Stimulated activated CD4-positive, alpha-beta T cell treated with anti-CD3 and anti-CD28 coated beads, TNF-alpha, amount 100 ng/mL, for 4 hours (primary cell): Measurements from ENCODE around the gene CST9L.

Experiments
- DNase-seq, 3 experiments: peaks; one replicate each; pipeline ENCODE4 v3.0.0-alpha.2; 2020; ENCODE audit warnings: low read depth in 3 of 3

CST9L gene

DNA sequence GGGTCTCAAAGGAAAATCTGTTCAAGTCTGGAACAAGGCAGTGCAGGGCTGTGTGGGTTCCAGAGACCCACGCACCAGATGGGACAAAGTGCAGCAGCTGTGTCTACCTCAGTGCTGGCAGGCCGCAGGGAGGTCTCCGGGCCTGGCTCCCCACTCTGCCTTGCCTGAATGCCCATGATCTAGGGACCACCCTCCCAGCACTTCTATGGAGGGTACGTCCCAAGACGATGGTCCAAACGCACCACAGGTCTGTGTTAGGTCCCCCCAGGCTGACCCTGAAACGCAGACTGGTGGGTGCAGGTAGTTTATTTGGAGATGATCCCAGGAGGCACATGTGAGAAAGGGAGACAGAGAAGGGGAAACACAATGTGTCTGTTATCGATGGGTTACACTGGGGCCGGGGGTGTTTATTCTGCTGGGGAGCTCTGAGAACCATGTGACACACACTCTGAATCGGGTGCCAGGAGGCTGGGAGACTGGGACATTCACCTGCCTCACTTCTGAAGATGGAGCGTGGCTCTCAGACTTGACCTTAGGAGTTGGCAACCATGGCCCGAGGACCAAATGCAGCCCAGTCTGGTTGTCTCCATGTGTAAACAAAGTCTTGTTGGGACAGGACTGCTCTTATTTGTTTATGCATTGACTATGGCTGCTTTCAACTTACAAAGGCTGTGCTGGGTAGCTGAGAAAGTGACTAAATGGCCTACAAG lies 21.7 kb downstream of the CST9L start:
- DNase-seq, result no peak

DNA sequence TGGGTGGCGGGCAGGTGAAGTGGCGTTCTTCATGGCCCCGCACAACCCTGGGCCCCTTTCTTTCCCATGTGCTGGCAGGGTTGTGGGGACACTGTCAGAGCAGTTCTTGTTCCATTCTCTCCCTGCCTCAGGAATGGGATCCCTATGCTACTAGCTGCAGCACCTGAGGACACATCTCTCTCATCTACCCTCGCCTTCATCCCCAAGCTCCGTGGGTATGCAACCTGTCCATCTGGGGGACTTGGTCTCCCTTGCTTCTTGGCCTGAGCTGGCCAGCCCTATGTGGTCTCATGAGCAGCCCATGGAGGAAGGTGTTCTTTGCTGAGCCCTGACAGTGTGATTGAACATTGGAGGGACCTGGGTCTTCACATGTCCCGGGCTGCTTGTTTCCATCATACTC lies 24.2 kb downstream of the CST9L start:
- DNase-seq, result no peak

DNA sequence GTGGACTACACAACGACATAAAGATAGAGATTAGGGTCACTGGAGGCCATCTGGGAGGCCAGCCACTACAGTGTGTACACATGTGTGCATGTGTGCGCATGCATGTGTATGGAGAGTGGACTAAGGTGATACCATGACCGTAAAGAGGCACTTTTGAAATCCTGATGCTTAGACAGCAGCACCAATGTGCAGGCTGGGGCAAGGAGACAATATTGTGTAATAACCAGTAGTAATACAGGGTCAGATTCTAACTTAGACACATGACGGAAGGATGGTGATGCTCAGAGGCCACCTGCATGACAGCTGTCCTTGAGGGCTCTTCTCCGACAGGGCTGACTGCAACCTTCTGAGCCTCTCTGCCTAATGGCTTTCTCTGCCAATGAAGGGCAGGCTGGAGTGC lies 25.5 kb downstream of the CST9L start:
- no peak for DNase-seq

DNA sequence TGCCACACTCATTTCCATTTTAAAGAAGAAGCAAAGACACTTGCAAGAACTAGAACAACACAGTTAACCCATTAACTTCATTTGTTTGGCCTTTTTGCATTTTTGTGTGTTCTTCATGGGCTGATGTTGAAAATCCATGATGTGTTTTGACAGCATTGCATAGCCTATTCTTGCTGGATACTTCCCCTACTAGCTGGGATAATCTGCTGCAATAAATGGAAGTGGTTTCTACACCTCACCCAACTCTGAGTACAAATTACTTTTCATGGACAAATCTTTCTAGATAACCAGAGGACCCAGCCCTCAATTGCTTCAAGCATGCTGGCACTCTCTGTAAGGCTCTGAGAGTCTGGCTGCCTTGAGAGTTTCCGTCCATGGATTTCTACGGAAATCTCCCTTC lies 26.5 kb downstream of the CST9L start:
- DNase-seq, result no peak

DNA sequence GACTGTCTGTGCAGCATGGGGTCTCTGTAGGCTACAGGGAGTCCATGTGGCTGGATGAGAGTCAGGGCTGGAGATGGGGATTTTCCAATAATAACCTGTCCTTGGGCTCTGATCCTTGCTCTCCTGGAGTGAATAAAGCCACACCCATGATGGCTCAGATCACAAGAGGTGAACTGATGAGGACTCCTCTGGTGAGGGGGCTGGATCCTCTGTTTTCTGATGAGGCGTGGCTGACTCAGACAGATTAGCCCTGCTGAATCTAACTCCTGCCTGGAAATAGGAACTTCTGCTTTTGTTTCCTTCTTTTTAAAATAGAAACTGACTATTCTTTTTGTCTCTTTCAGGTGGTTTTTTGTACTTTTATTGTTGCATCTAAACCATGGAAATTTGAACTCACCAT lies 27.0 kb downstream of the CST9L start:
- DNase-seq, result no peak

DNA sequence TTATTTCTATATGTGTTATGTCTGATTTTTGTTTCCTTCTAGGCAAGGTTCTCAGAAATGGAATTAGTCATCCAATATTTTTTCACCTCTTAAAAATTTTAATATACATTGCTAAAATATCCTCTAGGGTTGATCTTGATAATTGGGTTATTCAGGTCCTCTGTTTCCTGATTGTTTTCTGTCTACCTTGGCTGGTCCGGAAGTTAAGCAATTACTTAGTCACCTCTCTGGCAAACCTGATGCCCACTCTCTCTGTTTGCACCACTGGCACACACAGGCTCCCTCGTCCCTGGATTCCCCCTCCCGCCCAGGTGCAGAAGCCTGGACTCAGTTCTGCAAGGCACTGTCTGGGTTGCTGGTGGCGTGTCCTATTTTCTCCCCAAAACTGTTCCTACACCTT lies 27.7 kb downstream of the CST9L start:
- DNase-seq, result no peak

DNA sequence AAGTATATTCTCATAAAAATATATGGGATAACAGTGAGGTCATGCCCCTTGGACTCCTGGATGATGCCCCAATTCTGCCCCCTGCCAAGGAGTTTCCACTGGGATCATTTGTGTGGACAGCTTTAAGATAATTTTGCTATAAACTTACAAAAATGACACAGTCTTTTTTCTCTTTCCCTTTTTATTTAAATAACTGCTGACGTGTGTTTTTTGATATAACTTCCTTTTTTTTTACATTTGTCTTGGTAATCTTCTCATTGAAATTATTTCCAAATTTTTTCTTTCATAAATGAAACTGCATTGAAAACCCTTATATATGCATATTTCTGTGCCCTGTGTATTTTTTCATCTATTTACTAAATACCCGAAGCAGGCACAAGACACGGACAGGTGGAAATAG lies 31.3 kb downstream of the CST9L start:
- no peak for DNase-seq

DNA sequence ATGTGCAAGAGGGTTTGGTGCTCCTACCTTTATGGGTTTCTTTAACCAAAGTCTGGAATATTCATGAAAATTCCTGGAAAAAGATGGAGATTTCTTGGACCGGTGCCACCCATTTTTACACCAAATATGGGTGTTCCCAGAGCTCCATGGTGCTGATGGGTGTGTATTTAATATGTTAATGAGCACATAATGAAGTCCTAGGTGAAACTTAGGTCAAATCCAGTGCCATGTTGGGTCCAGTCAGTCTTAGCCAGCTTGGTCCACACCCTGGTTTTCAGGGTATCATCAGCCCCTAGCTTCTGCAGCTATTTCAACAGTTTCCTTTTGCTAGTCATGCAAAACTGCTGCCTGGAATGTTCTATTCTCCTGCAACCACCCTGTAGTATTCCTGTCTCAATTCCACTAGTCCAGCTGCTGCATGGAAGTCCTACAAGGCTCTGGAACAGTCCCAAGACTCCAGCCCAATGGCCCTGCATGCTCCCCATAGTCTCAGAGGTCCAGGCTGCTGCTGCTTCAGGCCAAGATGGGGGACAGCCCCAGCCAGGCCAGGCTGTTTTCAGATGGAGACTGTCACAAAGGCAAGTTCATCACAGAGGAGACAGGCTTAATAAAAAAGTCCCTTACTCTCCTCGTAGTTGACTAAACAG lies 31.8 kb downstream of the CST9L start:
- no peak for DNase-seq

DNA sequence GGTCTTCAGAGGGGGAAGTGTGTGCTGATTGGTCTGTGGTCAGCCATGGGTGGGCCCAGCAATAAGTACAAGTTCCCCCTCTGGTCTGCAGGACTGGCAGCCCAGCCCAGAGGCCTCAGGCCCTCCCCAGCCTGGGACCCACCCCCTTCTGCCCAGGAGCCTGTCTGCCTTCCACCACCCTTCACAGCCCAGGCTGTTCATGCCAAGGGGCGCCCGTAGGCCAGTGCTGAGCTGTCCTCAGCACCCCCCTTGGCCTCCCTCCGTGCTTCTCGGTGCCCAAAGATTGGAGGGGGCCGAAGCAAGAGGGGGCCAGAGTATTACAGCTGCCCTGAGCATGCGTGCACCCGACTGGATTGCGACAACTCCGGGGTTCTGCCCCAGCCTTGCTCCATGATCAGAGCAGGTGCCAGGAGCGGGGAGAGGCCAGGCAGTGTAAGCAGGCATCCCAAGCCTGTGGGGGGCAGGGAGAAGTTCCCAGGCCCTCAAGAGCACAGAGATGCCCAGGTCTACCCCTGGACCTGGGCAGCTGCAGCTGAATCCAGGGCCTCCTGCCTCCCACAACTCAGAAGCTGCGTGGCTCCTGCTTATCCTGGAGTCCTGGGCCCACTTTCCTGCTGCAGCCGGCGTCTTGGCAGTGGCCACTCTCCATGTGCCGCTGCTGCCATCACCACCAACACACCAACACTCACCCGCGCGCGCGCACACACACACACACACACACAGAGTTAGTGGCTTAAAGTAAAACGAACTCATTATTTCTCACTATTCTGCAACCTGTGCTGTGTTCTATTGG lies 33.3 kb downstream of the CST9L start:
- DNase-seq, result no peak

DNA sequence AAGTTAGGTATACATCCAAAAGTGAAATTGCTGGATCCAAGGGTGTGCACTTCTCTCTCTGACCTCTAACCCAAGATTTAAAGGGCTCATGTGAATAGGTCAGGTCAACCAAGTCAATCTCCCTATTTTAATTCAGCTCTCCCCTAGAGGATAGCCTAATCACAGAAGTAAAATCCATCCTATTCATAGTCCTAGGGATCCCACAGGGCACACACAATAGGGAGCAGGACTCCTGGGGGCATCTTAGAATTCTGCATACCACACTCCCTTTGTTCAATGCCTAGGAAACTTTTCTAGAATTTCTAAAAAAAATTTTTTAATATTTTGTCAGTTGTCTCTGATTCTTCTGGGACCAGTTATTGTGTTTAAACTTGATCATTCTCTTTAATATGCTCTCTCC lies 35.1 kb downstream of the CST9L start:
- no peak for DNase-seq

DNA sequence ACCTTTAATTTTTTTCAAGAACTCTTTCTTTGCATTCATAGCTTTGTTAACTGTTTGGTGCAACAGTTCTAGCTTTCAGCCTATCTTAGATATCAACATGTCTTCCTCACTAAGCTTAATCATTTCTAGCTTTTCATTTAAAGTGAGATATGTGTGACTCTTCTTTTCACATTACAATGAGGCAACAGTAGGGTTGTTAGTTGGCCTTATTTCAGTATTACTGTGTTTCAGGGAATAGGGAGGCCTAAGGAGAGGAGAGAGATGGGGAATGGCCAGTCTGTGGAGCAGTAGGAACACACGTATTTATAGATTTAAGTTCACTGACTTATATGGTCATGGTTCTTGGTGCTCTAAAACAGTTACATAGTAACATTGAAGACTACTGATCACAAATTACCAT lies 35.8 kb downstream of the CST9L start:
- DNase-seq, result no peak

DNA sequence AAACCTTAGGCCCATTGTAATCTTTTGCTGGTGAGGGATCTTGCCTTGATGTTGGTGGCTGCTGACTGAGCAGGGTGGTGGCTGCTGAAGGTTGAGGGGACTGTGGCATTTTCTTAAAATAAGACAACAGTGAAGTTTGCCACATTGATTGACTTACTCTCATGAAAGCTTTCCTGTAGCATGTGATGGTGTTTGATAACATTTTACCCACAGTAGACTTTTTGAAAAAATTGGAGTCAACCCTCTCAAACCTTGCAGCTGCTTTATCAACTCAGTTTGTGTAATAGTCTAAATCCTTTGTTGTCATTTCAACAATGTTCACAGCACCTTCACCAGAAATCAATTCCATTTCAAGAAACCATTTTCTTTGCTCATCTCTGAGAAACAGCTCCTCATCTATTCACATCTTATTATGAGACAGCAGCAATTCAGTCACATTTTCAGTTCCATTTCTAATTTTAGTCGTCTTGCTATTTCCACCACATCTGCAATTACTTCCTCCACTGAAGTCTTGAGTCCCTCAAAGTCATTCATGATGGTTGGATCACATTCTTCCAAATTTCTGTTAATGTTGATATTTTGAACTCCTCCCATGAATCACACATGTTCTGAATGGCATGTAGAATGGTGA lies 37.2 kb downstream of the CST9L start:
- DNase-seq, result no peak

DNA sequence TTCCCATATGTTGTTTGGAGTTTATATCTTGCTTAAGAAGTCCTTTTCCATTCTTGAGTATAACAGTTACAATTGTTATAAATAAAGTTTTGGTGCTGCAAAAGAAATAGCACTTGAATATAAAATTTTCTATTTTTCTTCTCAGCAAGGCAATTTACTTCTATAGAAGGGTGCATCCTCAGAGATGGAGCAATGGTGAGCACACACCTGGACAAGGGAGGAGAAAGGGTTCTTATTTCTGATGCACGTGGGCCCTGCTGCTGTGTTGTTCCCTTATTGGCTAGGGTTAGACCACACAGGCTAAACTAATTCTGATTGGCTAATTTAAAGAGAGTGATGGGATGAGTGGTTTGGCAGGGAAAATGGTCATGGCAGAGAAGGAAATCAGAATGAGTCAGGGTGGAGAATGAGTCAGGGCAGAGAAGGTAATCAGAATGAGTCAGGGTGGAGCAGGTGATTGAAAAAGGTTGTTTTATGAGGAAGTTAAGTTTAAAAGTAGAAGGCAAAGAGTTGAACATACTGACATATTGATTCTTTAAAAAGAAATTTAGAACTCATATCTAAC lies 39.3 kb downstream of the CST9L start:
- no peak for DNase-seq

DNA sequence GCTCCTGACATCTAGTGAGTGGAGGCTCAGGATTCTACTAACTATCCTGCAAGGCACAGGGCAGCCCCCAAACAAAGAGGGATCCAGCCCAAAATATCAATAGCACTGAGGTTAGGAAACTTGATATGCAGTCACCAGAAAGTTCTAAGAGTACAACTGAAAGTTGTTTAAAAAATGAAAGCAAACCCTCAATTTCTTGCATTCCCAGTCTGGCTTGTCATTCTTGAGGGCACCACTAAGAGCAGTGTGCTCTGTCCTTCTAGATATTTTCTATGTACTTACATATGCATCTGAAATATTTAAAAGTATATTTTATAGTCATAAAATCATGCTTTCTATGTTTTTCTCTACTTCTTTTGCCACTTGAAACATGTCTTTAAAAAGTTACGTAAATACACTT lies 41.4 kb downstream of the CST9L start:
- DNase-seq, result no peak

DNA sequence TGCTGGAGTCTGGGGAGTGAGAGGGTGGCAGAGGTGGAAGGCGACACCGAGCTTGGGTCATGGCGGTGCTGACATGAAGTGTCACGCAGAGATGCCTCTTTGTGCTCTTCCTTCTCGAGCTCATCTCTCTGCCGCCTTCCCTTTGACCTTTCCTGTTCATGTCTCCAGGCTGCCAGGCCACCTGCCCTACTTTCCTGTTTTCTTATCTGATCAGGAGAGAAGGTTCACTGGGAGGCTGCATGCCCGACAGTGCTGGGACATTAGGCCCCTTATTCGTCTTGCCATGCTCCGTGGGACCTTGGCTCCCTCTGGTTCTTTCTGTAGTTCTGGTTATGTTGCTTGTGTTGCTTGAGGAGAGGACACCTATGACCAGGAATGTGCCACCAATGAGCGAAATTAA lies 44.1 kb downstream of the CST9L start:
- no peak for DNase-seq

DNA sequence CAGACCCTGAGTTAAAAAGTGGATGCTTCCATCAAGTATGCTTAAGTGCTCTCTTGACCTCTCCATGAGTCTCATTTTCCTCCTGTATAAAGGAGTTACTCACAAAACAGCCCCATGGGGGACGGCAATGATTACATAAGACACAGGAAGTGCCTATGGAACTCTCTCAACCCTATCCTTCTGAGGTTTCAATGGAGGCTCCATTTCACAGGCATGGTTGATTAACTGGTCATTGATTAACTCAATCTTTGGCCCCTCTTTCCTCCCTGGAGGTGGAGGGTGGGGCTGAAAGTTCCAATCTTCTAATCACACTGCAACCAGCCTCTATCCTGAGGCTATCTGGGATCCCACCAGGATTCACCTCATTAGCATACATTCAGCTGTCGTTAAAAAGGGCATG lies 48.1 kb downstream of the CST9L start:
- no peak for DNase-seq

DNA sequence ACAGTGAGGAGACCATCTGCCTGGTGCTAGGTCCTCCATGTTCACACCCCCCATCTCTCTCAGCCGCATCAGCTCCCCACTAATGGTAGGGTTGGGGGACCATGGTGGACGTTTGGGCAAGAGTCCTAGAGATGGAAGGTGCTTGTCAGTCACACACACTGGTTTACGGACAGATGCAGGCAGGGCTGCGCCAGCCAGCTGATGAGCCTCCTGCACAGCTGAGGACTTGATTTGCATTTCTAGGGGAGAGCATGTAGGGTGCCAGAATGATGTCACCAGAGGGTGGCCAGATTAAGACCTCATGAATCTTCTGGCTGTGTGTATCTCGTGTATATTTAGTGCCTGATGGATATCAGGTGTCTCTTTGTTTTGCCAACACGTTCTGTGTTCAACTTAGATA lies 48.7 kb downstream of the CST9L start:
- DNase-seq, result no peak

DNA sequence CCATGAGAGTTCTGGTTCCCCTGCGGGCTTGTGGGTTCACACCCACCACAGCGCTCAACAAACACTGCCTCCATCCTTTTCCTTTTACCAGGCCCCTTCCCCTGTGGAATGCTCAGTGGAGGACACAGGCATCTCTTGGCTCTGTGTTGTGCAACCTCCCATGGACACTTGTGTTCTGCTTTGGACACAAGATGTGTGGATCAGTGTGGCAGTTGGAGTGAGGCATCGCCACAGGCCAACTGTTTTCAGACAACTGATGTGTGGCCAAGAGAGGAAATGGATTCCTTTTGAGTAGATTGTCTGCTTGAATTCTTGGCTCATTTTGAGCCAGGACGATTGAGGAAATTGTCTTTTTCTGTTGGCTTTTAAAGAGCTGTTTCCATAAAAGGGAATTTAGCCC lies 50.6 kb downstream of the CST9L start:
- no peak for DNase-seq

DNA sequence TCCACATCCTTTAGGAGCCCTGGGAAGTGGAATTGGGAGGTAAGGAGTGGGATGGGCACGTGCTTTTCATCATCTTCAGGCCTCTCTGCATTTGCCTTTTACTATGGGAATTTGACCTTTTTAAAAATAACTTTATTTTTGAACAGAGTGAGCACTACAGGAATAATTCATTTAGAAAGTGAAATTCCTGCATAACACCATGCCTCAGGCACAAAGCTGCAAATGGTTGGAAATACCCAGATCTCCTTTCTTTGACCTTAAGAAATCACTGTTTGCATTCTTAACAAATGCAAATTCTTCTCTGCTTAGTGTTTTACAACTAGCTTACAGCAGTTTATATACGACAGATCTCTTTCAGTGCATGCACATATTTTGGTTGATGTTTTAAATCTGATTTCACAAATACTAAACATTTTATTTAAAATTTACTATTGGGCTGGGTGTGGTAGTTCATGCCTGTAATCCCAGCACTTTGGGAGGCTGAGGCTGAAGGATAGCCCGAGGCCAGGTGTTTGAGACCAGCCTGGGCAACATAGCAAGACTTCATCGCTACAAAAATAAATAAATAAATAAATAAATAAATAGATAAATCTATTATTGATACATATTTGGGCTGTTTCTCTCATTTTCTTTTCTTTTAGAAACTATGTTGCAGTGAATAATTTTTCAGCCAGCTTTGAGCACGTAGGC lies 52.9 kb downstream of the CST9L start:
- no peak for DNase-seq

DNA sequence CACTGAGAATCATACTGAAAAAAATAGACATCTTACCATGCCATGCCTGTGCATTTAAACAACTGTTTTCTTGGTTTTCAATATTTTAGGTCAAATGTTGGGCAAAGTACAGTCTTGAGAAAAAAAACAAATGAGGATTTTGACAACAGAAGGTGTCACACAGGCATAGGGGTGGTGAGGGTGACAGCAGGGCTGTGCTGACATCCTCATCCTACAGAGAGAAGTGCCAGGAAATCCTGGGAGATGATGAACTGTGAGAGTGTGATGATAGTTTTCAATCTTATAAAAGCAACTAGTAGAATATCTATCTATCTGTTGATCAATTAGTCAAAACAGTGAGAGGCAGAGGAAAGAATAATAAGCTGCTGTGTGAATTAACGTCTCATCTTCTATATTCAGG lies 53.4 kb downstream of the CST9L start:
- no peak for DNase-seq
